KMS-11 (cell line): ENCODE data around the gene DLGAP1.

ENCODE experiments used
- H2AFZ ChIP-seq: fragments of 200-600 bp; sonication (generic); 2 replicates; pipeline ENCODE4 v1.6.1; 2016; ENCODE audit warnings: antibody characterized with exemption, mixed run types, low read depth
- H3K27ac ChIP-seq: fragments of 200-600 bp; sonication (generic); 2 replicates; pipeline ENCODE4 v1.6.1; 2016; ENCODE audit warnings: mild to moderate bottlenecking, mixed run types
- H3K27me3 ChIP-seq: fragments of 200-600 bp; sonication (generic); 2 replicates; pipeline ENCODE4 v1.6.1; 2017; ENCODE audit warnings: mild to moderate bottlenecking, low read depth, mixed run types, moderate library complexity; ENCODE audit not compliant: insufficient read depth
- H3K36me3 ChIP-seq: fragments of 200-600 bp; sonication (generic); 2 replicates; pipeline ENCODE4 v1.6.1; 2017; ENCODE audit warnings: mild to moderate bottlenecking, mixed run types; ENCODE audit not compliant: insufficient read depth
- H3K4me1 ChIP-seq: fragments of 200-600 bp; sonication (generic); 2 replicates; pipeline ENCODE4 v1.6.1; 2016; ENCODE audit warnings: mild to moderate bottlenecking, low read depth, mixed run types; ENCODE audit not compliant: poor library complexity, severe bottlenecking
- H3K4me2 ChIP-seq: fragments of 200-600 bp; sonication (generic); 2 replicates; pipeline ENCODE4 v1.7.0; 2016; ENCODE audit warnings: mild to moderate bottlenecking, mixed run types
- H3K4me3 ChIP-seq: fragments of 200-600 bp; sonication (generic); IDR thresholded peaks from 2 replicates; pipeline ENCODE4 v1.6.1; 2017; ENCODE audit warnings: low read depth, low read length, mixed read lengths; ENCODE audit not compliant: insufficient read depth
- H3K79me2 ChIP-seq: fragments of 200-600 bp; sonication (generic); 2 replicates; pipeline ENCODE4 v1.6.1; 2016; ENCODE audit warnings: low read depth, mixed run types; ENCODE audit not compliant: insufficient read depth
- H3K9ac ChIP-seq: fragments of 200-600 bp; sonication (generic); 2 replicates; pipeline ENCODE4 v1.6.1; 2016; ENCODE audit warnings: mild to moderate bottlenecking, mixed run types
- H4K20me1 ChIP-seq: fragments of 200-600 bp; sonication (generic); 2 replicates; pipeline ENCODE4 v1.6.1; 2016; ENCODE audit warnings: mild to moderate bottlenecking, mixed run types; ENCODE audit not compliant: insufficient read depth
- TF ChIP-seq, protein P1 (sequence below): fragments of 200-600 bp; sonication (generic); conservative IDR thresholded peaks from 2 replicates; pipeline ENCODE4 v1.6.1; 2017; ENCODE audit warnings: low read depth, mild to moderate bottlenecking, antibody characterized with exemption, low read length, moderate library complexity, mixed read lengths

DLGAP1 gene

DNA sequence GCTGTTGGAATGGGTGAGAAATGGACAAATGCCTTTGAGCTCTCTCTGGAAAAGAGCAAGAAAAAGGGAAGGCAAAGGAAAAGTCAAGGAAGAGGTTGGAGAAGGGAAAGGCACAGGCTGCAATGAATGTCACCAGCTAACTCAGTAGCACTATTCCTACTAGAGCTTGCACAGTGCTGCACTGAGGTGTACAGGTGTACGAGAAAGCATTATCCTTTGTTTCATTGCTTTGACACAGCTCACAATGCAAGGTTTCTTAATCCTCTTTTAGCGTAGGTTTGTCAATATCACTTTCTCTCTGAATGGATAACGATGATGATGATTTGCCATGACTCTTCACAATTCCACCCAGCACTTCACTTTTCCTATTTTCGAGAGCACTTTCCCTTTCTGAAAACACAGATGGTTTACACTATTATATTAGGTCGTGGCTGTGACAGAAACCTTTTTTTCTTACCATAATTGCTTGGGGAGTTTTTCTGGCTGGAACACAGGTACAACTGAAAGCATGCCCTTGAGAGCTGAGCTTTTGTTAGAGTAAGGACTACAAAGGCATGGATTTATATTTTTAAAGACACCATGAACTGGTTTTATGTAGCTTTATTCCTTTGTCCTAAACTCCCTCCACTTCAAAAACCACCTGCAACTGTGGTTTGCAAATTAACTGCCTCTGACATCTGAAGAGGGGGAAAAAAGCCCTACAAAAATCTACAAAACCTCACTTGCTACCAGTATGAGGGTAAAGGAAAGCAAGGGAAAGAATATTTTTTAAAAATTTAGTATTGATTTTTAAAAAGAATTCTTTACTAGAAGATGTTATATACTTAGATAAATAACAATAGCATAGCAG is 739.7 kb downstream of the DLGAP1 start:
- H3K9ac ChIP-seq, result no peak overlapping the region
- H3K4me1 ChIP-seq, result peaks cover 23% of the 10 kb centered on the region
- peak overlapping the region; percentile 34 for H3K4me2 ChIP-seq

DNA sequence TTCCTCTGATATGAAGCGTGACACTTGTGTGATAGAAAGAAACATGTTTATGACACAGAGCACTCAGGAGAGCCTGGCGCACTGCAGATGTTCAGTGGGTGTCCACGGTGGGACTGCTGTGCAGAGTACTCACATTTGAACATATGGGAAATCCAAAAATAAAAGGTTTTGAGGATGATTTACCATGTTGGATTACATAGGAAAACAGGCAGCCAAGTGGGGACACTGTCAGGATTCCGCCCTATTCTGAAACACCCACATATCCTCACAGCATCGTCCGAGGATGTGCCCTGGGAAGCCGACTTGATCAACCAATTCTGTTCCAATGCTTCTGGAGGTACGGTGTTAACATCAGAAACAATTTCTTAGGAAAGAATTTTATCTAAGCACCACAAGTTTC is 741.4 kb downstream of the DLGAP1 start:
- Histone ChIP-seq H3K4me2 (no peak overlapping the region), H3K27me3 (no peaks in the 10 kb centered on the region), H3K4me1 (peaks cover 23% of the 10 kb centered on the region), H4K20me1 (no peaks in the 10 kb centered on the region), H3K79me2 (no peaks in the 10 kb centered on the region), H3K36me3 (no peaks in the 10 kb centered on the region), H3K4me3 (no peak overlapping the region), H3K9ac (no peak overlapping the region), H2AFZ (no peak overlapping the region), H3K27ac (no peak overlapping the region)
- TF ChIP-seq, protein P1, sequence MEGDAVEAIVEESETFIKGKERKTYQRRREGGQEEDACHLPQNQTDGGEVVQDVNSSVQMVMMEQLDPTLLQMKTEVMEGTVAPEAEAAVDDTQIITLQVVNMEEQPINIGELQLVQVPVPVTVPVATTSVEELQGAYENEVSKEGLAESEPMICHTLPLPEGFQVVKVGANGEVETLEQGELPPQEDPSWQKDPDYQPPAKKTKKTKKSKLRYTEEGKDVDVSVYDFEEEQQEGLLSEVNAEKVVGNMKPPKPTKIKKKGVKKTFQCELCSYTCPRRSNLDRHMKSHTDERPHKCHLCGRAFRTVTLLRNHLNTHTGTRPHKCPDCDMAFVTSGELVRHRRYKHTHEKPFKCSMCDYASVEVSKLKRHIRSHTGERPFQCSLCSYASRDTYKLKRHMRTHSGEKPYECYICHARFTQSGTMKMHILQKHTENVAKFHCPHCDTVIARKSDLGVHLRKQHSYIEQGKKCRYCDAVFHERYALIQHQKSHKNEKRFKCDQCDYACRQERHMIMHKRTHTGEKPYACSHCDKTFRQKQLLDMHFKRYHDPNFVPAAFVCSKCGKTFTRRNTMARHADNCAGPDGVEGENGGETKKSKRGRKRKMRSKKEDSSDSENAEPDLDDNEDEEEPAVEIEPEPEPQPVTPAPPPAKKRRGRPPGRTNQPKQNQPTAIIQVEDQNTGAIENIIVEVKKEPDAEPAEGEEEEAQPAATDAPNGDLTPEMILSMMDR, result no peak

More for the DNA sequence above, 739.7 kb downstream of the DLGAP1 start:
- TF ChIP-seq, protein P1, result no peak
- Histone ChIP-seq H4K20me1 (no peaks in the 10 kb centered on the region), H3K36me3 (no peaks in the 10 kb centered on the region), H2AFZ (no peak overlapping the region), H3K4me3 (no peak overlapping the region), H3K79me2 (no peaks in the 10 kb centered on the region), H3K27ac (no peak overlapping the region), H3K27me3 (no peaks in the 10 kb centered on the region)

DNA sequence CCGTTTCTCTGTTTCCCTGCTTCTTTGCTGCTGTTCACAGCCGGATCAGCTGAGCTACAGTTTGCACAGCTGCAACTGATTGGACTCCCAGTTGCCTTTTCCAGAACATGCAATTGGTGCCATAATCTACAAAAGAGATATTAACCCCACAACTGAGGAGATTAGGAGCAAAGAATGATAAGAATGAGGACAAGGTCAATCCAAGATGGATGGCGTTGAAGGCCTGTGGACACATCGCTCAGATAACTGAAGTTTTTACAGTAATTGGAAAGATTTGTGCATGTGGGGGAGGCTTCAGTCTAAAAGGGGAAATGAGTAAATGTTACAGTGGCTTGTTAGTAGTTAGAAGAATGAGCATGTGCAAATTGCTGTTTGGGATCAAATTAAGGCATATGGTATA is 741.9 kb downstream of the DLGAP1 start:
- H3K27me3 ChIP-seq, result no peaks in the 10 kb centered on the region
- H3K79me2 ChIP-seq, result no peaks in the 10 kb centered on the region
- TF ChIP-seq, protein P1, result no peak
- H3K9ac ChIP-seq, result no peak overlapping the region
- H3K36me3 ChIP-seq, result no peaks in the 10 kb centered on the region
- no peak overlapping the region for H2AFZ ChIP-seq
- no peak overlapping the region for H3K4me3 ChIP-seq
- no peak overlapping the region for H3K27ac ChIP-seq
- peaks cover 23% of the 10 kb centered on the region for H3K4me1 ChIP-seq
- H3K4me2 ChIP-seq, result no peak overlapping the region
- H4K20me1 ChIP-seq, result no peaks in the 10 kb centered on the region

DNA sequence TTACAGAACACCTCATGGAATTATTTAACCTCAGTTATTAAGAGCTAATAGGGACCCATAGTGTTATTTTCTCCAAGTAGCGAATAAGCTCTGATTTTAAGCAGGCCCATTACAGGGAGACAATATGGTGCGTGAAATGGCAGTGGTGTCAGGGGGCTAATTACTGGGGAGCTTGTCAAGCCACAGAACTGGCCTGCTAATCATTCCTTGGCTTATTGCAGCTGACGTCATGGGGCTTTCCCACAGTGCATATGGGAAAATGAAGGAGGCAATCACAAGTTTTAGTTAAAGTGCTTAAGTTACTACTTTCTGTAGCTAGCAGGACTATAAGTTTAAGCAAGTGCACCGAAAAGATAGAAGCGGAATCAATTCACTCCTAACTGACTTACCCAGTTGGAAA is 742.6 kb downstream of the DLGAP1 start:
- Histone ChIP-seq H2AFZ (no peak overlapping the region), H3K27ac (no peak overlapping the region), H3K79me2 (no peaks in the 10 kb centered on the region), H3K36me3 (no peaks in the 10 kb centered on the region), H3K4me2 (no peak overlapping the region), H3K4me3 (no peak overlapping the region), H4K20me1 (no peaks in the 10 kb centered on the region), H3K27me3 (no peaks in the 10 kb centered on the region), H3K4me1 (peaks cover 23% of the 10 kb centered on the region), H3K9ac (no peak overlapping the region)
- TF ChIP-seq, protein P1, result no peak
